Heart left ventricle (tissue), 13 donors: ENCODE results near the gene IP6K2.

ENCODE experiments used
- CTCF ChIP-seq, 12 donors: fragments of 200-600 bp; sonication (generic) in 4 of 12; IDR thresholded peaks; one replicate each; pipeline versions ENCODE4 v1.5.0 to v1.8.0; 2018 to 2022; ENCODE audit warnings: antibody characterized with exemption in 12 of 12, mild to moderate bottlenecking in 5 of 12
- POLR2A ChIP-seq, 2 donors: fragments of 450-650 bp; IDR thresholded peaks; one replicate each; pipeline ENCODE4 v1.6.1; 2017; ENCODE audit warnings: antibody characterized with exemption in 2 of 2, mild to moderate bottlenecking in 2 of 2, moderate library complexity in 2 of 2
- donor health status: ischemic (EF 13 %, LVEDD 7.1; RV severe dilation, severe dysfunction).
- donor health status: DM: no; HTN: yes; CAD: no.
- donor health status: DM: no; HTN: no; CAD: no.
- donor health status: ischemic (EF 25% LVEDD 6.9; RV normal size, moderate dysfunction).
- donor health status: ischemic (EF 25% LVEDD 5.7; RV mildly dilated, moderate dysfunction).
- donor health status: ischemic (EF 35%, LVEDD 5.7; RV mildly dilated, moderate dysfunction).
- donor health status: nonischemic (EF 11% LVEDD 7.7; RV severe dilation, severe dysfunction).
- donor health status: DM: yes; HTN: yes; CAD: no.
- donor health status: PGD.
- donor health status: ischemic (EF 29% LVEDD 5.4; RV normal size, mild dysfunction).
- donor health status: nonischemic (EF 23%, LVEDD 6.1; RV moderate dilation, normal function).

- TF ChIP-seq CTCF (IDR thresholded peaks at IDR 0.05) (no peak), POLR2A (IDR thresholded peaks at IDR 0.05) (no peak)
Measured at GRCh38 chr3:48648188-48648850, 68.7 kb downstream of the IP6K2 start.
